GM10248 (cell line): ENCODE results near the gene NUP205.

ENCODE experiments used
- CTCF ChIA-PET: fragments of 300-600 bp; sonication (Branson Sonifier 250); formaldehyde crosslinking; extraction: SDS; loops from one replicate; lab custom pipeline; 2021; ENCODE audit warnings: antibody characterized with exemption; lab: Yijun Ruan, JAX
- POLR2A ChIA-PET: fragments of 350-650 bp; sonication (Branson Sonifier 250); formaldehyde crosslinking; extraction: SDS; loops from one replicate; lab custom pipeline; 2020; ENCODE audit warnings: antibody characterized with exemption; lab: Yijun Ruan, JAX
- DNase-seq: peaks from one replicate; pipeline ENCODE4 v3.0.0; 2012; ENCODE audit errors: extremely low spot score
- CTCF ChIP-seq: IDR thresholded peaks from 2 replicates; pipeline ENCODE4 v1.5.1; 2012; ENCODE audit warnings: mild to moderate bottlenecking, low read depth; ENCODE audit errors: extremely low read depth, missing control alignments, control extremely low read depth

Gene NUP205

GRCh38 chr7:135558337-135558767, 635 bp downstream of the NUP205 start:
- POLR2A ChIA-PET: interaction anchor here (0.7 kb wide), 1 partner anchor 13 kb away, joined by 3 read pairs; no protein-coding TSS in a partner anchor
- peak; percentile 81 for DNase-seq
- CTCF ChIA-PET: interaction anchor here (0.6 to 1.7 kb wide), 7 partner anchors 13 to 284 kb away, joined by 3 to 5 read pairs (median 3); no protein-coding TSS in a partner anchor
- peak; percentile 55 for TF ChIP-seq CTCF

GRCh38 chr7:135558881-135559280, 1.2 kb downstream of the NUP205 start:
- ChIA-PET POLR2A (no interaction called here), CTCF (interaction anchor here (0.6 to 1.5 kb wide), 4 partner anchors 14 to 285 kb away, joined by 3 to 5 read pairs (median 4); no protein-coding TSS in a partner anchor)
- no peak for DNase-seq
- TF ChIP-seq CTCF: no peak

GRCh38 chr7:135560631-135561030, 2.9 kb downstream of the NUP205 start:
- POLR2A ChIA-PET: no interaction called here
- CTCF ChIA-PET: interaction anchor here (1.0 to 1.8 kb wide), 3 partner anchors 10 to 280 kb away, joined by 3 to 8 read pairs (median 5); no protein-coding TSS in a partner anchor
- no peak for TF ChIP-seq CTCF
- no peak for DNase-seq

DNA sequence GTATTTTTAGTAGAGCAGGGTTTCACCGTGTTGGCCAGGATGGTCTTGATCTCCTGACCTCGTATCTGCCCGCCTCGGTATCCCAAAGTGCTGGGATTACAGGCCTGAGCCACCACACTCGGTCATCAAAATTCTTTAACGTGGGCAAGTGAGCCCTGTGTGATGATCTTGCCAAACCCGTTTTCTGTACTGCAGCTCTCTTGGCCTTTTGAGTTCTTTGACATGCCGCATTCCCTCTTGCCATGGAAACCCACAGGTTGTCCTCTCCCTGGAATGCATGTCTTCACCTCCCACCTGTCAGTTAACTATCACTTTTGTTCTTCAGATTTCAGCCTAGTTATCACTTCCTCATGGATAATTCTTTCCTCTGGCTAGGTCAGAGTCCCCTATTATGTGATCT, 5.0 kb downstream of the NUP205 start:
- ChIA-PET CTCF (interaction anchor here (0.9 kb wide), 1 partner anchor 10 kb away, joined by 3 read pairs; no protein-coding TSS in a partner anchor), POLR2A (interaction anchor here (0.7 kb wide), 1 partner anchor 11 kb away, joined by 5 read pairs; no protein-coding TSS in a partner anchor)
- no peak for DNase-seq
- TF ChIP-seq CTCF: no peak

DNA sequence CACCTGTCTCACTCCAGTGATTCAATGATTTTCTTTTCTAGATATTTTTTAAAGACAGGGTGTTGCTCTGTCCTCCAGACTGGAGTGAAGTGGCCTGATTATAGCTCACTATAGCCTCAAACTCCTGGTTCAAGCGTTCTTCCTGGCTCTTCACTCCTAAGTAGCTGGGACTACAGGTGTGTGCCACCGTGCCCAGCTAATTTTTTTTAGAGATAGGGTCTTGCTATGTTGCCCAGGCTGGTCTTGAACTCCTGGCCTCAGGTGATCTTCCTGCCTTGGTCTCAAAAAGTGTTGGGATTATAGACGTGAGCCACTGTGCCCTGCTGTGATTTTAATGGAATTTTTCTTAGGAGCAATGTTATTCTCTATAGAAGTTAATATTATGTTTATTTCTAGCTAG, 14.1 kb downstream of the NUP205 start:
- TF ChIP-seq CTCF: no peak
- ChIA-PET POLR2A (no interaction called here), CTCF (interaction anchor here (1.2 to 1.9 kb wide), 4 partner anchors 14 to 291 kb away, joined by 4 to 6 read pairs (median 4); no protein-coding TSS in a partner anchor)
- no peak for DNase-seq

DNA sequence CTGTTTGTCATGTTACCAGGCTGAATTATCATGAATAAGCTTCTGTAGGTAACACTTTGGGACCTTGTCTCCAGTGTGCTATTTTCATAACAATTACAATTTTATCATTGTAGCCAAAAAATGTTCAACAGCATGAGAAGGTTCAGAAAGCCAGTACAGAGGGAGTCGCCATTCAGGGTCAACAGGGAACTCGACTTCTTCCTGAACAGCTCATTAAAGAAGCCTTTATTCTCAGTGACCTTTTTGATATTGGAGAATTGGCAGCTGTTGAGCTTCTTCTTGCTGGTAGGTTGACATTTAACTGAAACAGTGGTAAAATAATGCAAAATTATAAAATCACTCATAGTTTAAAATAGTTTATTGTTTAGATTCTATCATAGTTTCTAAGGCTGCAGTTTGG, 15.8 kb downstream of the NUP205 start:
- CTCF ChIA-PET: interaction anchor here (0.9 to 1.9 kb wide), 6 partner anchors 11 to 299 kb away, joined by 3 to 6 read pairs (median 4); no protein-coding TSS in a partner anchor
- TF ChIP-seq CTCF: no peak
- no peak for DNase-seq
- POLR2A ChIA-PET: no interaction called here
